HCT116 (cell line): ENCODE results near the gene TESK1. TPM values are rescaled to one million over a fixed set of nuclear protein-coding genes. Genes with fewer than 3 reads are reported as not detected.

Experiments used
- ATAC-seq: fragments of 200-7000 bp; cut with Tn5 transposase; 2 replicates; pipeline ENCODE4 v1.9.1; 2020; ENCODE audit warnings: mild to moderate bottlenecking, moderate library complexity
- BruUV-seq: library from RNA; stranded (reverse); fragments of 400-500 nt; replicated peaks from 2 replicates; lab custom pipeline; 2021; lab: Mats Ljungman, UMichigan
- CTCF ChIA-PET: fragments of 300-600 bp; sonication (Branson Sonifier 250); formaldehyde crosslinking; loops from one replicate; lab custom pipeline; 2021; ENCODE audit warnings: antibody characterized with exemption; lab: Charles Lee
- POLR2A ChIA-PET: fragments of 300-600, 350-600 bp; sonication (Branson Sonifier 250); formaldehyde crosslinking; loops from one replicate; lab custom pipeline; 2021; ENCODE audit warnings: antibody characterized with exemption; lab: Charles Lee
- RAD21 ChIA-PET, 2 experiments: fragments of 300-600 bp; sonication (Branson Sonifier 250); formaldehyde crosslinking; loops; one replicate each; lab custom pipeline; 2023; ENCODE audit warnings: low total read pairs in 2 of 2; ENCODE audit not compliant: uncharacterized antibody in 2 of 2, unreplicated experiment in 2 of 2, low non-redundant PET in 1 of 2; lab: Charles Lee
- DNase-seq: peaks from one replicate; pipeline ENCODE4 v3.0.0-alpha.2; 2010; ENCODE audit warnings: low read depth, low spot score
- H2AFZ ChIP-seq: fragments of 200-600 bp; shearing (Covaris generic), sonication (generic); 2 replicates; pipeline ENCODE4 v1.6.1; 2017; ENCODE audit warnings: low read depth, mixed run types, mixed read lengths, antibody characterized with exemption, low read length; ENCODE audit not compliant: poor library complexity, severe bottlenecking
- H3K27ac ChIP-seq: 2 replicates; pipeline ENCODE4 v1.5.1; 2012; ENCODE audit warnings: low read depth, low read length
- H3K27me3 ChIP-seq: fragments of 200-600 bp; sonication (generic); 2 replicates; pipeline ENCODE4 v1.6.1; 2016; ENCODE audit warnings: mixed run types, low read length, mixed read lengths; ENCODE audit not compliant: insufficient read depth
- H3K36me3 ChIP-seq, 2 experiments: fragments of 200-500 bp in 1 of 2; fragments of 200-600 bp in 1 of 2; sonication (Bioruptor generic) in 1 of 2; sonication (generic) in 1 of 2; 2 replicates each; pipeline versions ENCODE4 v1.5.1 to v1.6.1; 2014 to 2016; ENCODE audit warnings: low read length in 2 of 2, inconsistent platforms in 1 of 2, mixed read lengths in 1 of 2, mixed run types in 1 of 2; ENCODE audit not compliant: insufficient read depth in 2 of 2, control insufficient read depth in 1 of 2
- H3K4me1 ChIP-seq, 2 experiments: fragments of 200-600 bp in 1 of 2; sonication (generic) in 1 of 2; 2 replicates each; pipeline versions ENCODE4 v1.5.1 to v1.6.1; 2012 to 2017; ENCODE audit warnings: low read length in 2 of 2, inconsistent platforms in 1 of 2, mild to moderate bottlenecking in 1 of 2, mixed read lengths in 1 of 2, mixed run types in 1 of 2, moderate library complexity in 1 of 2; ENCODE audit not compliant: insufficient read depth in 2 of 2, control insufficient read depth in 1 of 2
- H3K4me2 ChIP-seq: fragments of 200-600 bp; sonication (generic); 2 replicates; pipeline ENCODE4 v1.6.1; 2017; ENCODE audit warnings: mixed run types, low read length, mixed read lengths
- H3K4me3 ChIP-seq, 2 experiments: fragments of 200-600 bp in 1 of 2; sonication (generic) in 1 of 2; replicated peaks in 1 of 2; 2 replicates each; pipeline ENCODE4 v1.5.1; 2011 to 2016; ENCODE audit warnings: low read length in 2 of 2, control low read depth in 1 of 2, low read depth in 1 of 2, mild to moderate bottlenecking in 1 of 2, mixed read lengths in 1 of 2, mixed run types in 1 of 2
- H3K79me2 ChIP-seq: fragments of 200-600 bp; sonication (generic); 2 replicates; pipeline ENCODE4 v1.6.1; 2017; ENCODE audit warnings: mild to moderate bottlenecking, mixed run types, low read length, moderate library complexity, mixed read lengths; ENCODE audit not compliant: insufficient read depth
- H3K9ac ChIP-seq: fragments of 200-600 bp; sonication (generic); 2 replicates; pipeline ENCODE4 v1.6.1; 2016; ENCODE audit warnings: low read length, mixed read lengths
- H3K9me2 ChIP-seq: fragments of 200-600 bp; sonication (generic), shearing (Covaris generic); 2 replicates; pipeline ENCODE4 v1.6.1; 2017; ENCODE audit warnings: mixed run types, mild to moderate bottlenecking, moderate library complexity; ENCODE audit not compliant: insufficient read depth
- H3K9me3 ChIP-seq, 2 experiments: fragments of 200-500 bp in 1 of 2; fragments of 200-600 bp in 1 of 2; sonication (Bioruptor generic) in 1 of 2; sonication (generic) in 1 of 2; 2 replicates each; pipeline ENCODE4 v1.6.1; 2014 to 2017; ENCODE audit warnings: low read length in 2 of 2, mixed read lengths in 2 of 2, inconsistent platforms in 1 of 2, low read depth in 1 of 2, mild to moderate bottlenecking in 1 of 2, mixed run types in 1 of 2, moderate library complexity in 1 of 2; ENCODE audit not compliant: control insufficient read depth in 1 of 2, insufficient read depth in 1 of 2
- H4K20me1 ChIP-seq: fragments of 200-600 bp; sonication (generic), shearing (Covaris generic); 2 replicates; pipeline ENCODE4 v1.6.1; 2017; ENCODE audit warnings: mixed run types, mild to moderate bottlenecking, moderate library complexity; ENCODE audit not compliant: insufficient read depth
- CBX3 ChIP-seq: IDR thresholded peaks from 2 replicates; pipeline ENCODE4 v1.6.1; 2012; ENCODE audit warnings: low read depth
- CEBPB ChIP-seq: IDR thresholded peaks from 2 replicates; pipeline ENCODE4 v1.6.1; 2012; ENCODE audit warnings: low read depth
- EGR1 ChIP-seq: IDR thresholded peaks from 2 replicates; pipeline ENCODE4 v1.6.1; 2012; ENCODE audit warnings: low read depth
- EZH2 ChIP-seq: fragments of 200-600 bp; sonication (generic); IDR thresholded peaks from 2 replicates; pipeline ENCODE4 v1.6.1; 2017; ENCODE audit warnings: antibody characterized with exemption, mixed run types
- EZH2phosphoT487 ChIP-seq: fragments of 200-600 bp; IDR thresholded peaks from 2 replicates; pipeline ENCODE4 v1.6.1; 2018; ENCODE audit warnings: antibody characterized with exemption, borderline replicate concordance
- FOSL1 ChIP-seq: IDR thresholded peaks from 2 replicates; pipeline ENCODE4 v1.6.1; 2012; ENCODE audit warnings: low read depth
- JUND ChIP-seq: IDR thresholded peaks from 2 replicates; pipeline ENCODE4 v1.6.1; 2012
- POLR2A ChIP-seq: IDR thresholded peaks from 2 replicates; pipeline ENCODE4 v1.7.0; 2011; ENCODE audit warnings: borderline replicate concordance; ENCODE audit not compliant: insufficient read depth, insufficient read length; ENCODE audit errors: extremely low read depth
- RAD21 ChIP-seq: IDR thresholded peaks from 2 replicates; pipeline ENCODE4 v1.6.1; 2012; ENCODE audit warnings: low read depth, mild to moderate bottlenecking
- REST ChIP-seq: IDR thresholded peaks from 2 replicates; pipeline ENCODE4 v1.6.1; 2012; ENCODE audit warnings: low read depth
- SIN3A ChIP-seq: IDR thresholded peaks from 2 replicates; pipeline ENCODE4 v1.6.1; 2012; ENCODE audit warnings: low read depth
- TCF7L2 ChIP-seq: IDR thresholded peaks from 2 replicates; pipeline ENCODE4 v1.7.0; 2011; ENCODE audit warnings: borderline replicate concordance, inconsistent platforms; ENCODE audit not compliant: insufficient read depth, insufficient read length; ENCODE audit errors: extremely low read depth
- YY1 ChIP-seq: IDR thresholded peaks from 2 replicates; pipeline ENCODE4 v1.6.1; 2011; ENCODE audit warnings: low read length, low read depth, moderate library complexity, mild to moderate bottlenecking; ENCODE audit not compliant: insufficient replicate concordance; ENCODE audit errors: extremely low read depth
- ZBTB33 ChIP-seq: IDR thresholded peaks from 2 replicates; pipeline ENCODE4 v1.6.1; 2011; ENCODE audit warnings: mild to moderate bottlenecking, low read length, moderate library complexity; ENCODE audit not compliant: insufficient replicate concordance; ENCODE audit errors: extremely low read depth
- ZNF274 ChIP-seq: fragments of 200-500 bp; sonication (Bioruptor generic); IDR thresholded peaks from 2 replicates; pipeline ENCODE4 v1.6.1; 2014; ENCODE audit warnings: mild to moderate bottlenecking, low read depth, low read length, inconsistent platforms
- intact Hi-C: fragments of 100-400 bp; cut with micrococcal nuclease; formaldehyde crosslinking; loops from 2 replicates; pipeline ENCODE4 v1.10.0; 2022
- total RNA-seq: library from RNA; stranded (reverse); gene quantifications from one replicate; pipeline ENCODE4 v1.2.1, GENCODE V29; 2021; ENCODE audit not compliant: unreplicated experiment
- TF ChIP-seq, protein P1 (sequence below): IDR thresholded peaks from 2 replicates; pipeline ENCODE4 v1.6.1; 2012

Gene TESK1
- total RNA-seq, 1 experiment from 2014 or later, result 26.6 TPM

DNA sequence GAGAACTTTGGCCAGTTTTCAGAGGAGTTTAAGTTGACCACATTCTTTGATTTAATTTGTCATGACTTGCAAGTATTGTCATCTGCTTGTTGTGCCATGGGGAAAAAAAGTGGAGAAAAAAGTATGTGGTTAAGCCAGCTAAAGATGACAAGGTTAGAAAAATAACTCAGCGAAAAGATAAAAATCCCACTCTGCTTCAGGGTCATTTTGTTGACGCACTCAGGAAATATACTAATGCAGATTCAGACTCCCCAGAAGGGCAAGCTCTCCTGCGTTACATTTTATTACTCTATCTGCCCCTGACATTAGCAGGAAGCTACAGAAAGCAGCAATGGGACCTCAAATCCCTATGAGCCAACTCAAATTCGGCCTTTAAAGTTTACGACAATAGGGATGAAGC, 27.6 kb upstream of the TESK1 start:
- H3K9me2 ChIP-seq, result no peaks in the 10 kb centered on the region
- H3K27ac ChIP-seq, result no peak overlapping the region
- RAD21 ChIA-PET, result no interaction called here
- H3K4me2 ChIP-seq, result no peak overlapping the region
- ATAC-seq (no peak), DNase-seq (no peak)
- H3K4me3 ChIP-seq, result no peak overlapping the region
- H3K79me2 ChIP-seq, result no peaks in the 10 kb centered on the region
- H3K9ac ChIP-seq, result no peak overlapping the region
- H3K27me3 ChIP-seq, result no peaks in the 10 kb centered on the region
- TF ChIP-seq YY1 (no peak), ZNF274 (no peak), SIN3A (no peak), FOSL1 (no peak), EGR1 (no peak), CEBPB (no peak), TCF7L2 (no peak)
- BruUV-seq, result no TSS peak
- no peaks in the 10 kb centered on the region for H3K9me3 ChIP-seq
- POLR2A ChIA-PET, result no interaction called here
- H2AFZ ChIP-seq, result no peak overlapping the region
- no peaks in the 10 kb centered on the region for H3K36me3 ChIP-seq
- H4K20me1 ChIP-seq, result no peaks in the 10 kb centered on the region
- CTCF ChIA-PET, result no interaction called here
- intact Hi-C loops, result no loop called here
- H3K4me1 ChIP-seq, result peaks cover 4% of the 10 kb centered on the region in 2 experiments; a peak in 1 of 4 replicates

- Histone ChIP-seq H3K9me2 (no peaks in the 10 kb centered on the region), H4K20me1 (no peaks in the 10 kb centered on the region), H3K36me3 (no peaks in the 10 kb centered on the region), H3K4me3 (no peak overlapping the region), H3K27ac (no peak overlapping the region), H3K27me3 (no peaks in the 10 kb centered on the region), H3K9me3 (no peaks in the 10 kb centered on the region), H3K79me2 (no peaks in the 10 kb centered on the region), H2AFZ (no peak overlapping the region), H3K4me1 (peaks cover 4% of the 10 kb centered on the region in 2 experiments; a peak in 1 of 4 replicates), H3K9ac (no peak overlapping the region), H3K4me2 (no peak overlapping the region)
- ChIA-PET POLR2A (no interaction called here), CTCF (interaction anchor here (1.2 kb wide), 1 partner anchor 25 kb away, joined by 3 read pairs; no protein-coding TSS in a partner anchor), RAD21 (no interaction called here)
- DNase-seq, result no peak
- BruUV-seq, result no TSS peak
- no peak for ATAC-seq
- intact Hi-C loops, result no loop called here
- TF ChIP-seq ZBTB33, result no peak
- no peak for TF ChIP-seq RAD21
- TF ChIP-seq CBX3, result no peak
- TF ChIP-seq FOSL1, result no peak
- TF ChIP-seq EZH2phosphoT487, result no peak
- no peak for TF ChIP-seq ZNF274
- TF ChIP-seq POLR2A, result no peak
- TF ChIP-seq JUND, result no peak
- TF ChIP-seq, protein P1, sequence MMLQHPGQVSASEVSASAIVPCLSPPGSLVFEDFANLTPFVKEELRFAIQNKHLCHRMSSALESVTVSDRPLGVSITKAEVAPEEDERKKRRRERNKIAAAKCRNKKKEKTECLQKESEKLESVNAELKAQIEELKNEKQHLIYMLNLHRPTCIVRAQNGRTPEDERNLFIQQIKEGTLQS, result no peak
- TF ChIP-seq EZH2, result no peak
- no peak for TF ChIP-seq REST
Observed at GRCh38 chr9:35579130-35579529, 25.9 kb upstream of the TESK1 start.
